ENCODE data around the gene RTF2. TPM values are rescaled to one million over a fixed set of nuclear protein-coding genes. Genes with fewer than 3 reads are reported as not detected.

The RTF2 gene
- total RNA-seq, 1 donor from 2014 or later, result 120 TPM

- intact Hi-C loops (cut with micrococcal nuclease), result no loop called here
Observed at GRCh38 chr20:56438284-56438683, 30.1 kb upstream of the RTF2 start.

- intact Hi-C loops (cut with micrococcal nuclease), result loop anchor here (1.0 kb wide), 1 partner anchor 20 kb away; no protein-coding TSS in a partner anchor
Observed at GRCh38 chr20:56439771-56440291, 28.6 kb upstream of the RTF2 start.

GRCh38 chr20:56440346-56441007 lies 27.9 kb upstream of the RTF2 start:
- intact Hi-C loops (cut with micrococcal nuclease), result loop anchor here (1.0 kb wide), 1 partner anchor 20 kb away; no protein-coding TSS in a partner anchor

- intact Hi-C loops (cut with micrococcal nuclease), result no loop called here
Observed at GRCh38 chr20:56442389-56443365, 25.8 kb upstream of the RTF2 start.

- intact Hi-C loops (cut with micrococcal nuclease), result no loop called here
Observed at GRCh38 chr20:56443654-56444540, 24.5 kb upstream of the RTF2 start.

GRCh38 chr20:56445130-56445529 lies 23.3 kb upstream of the RTF2 start:
- intact Hi-C loops (cut with micrococcal nuclease), result no loop called here

GRCh38 chr20:56445540-56445939 lies 22.9 kb upstream of the RTF2 start:
- intact Hi-C loops (cut with micrococcal nuclease), result no loop called here

- intact Hi-C loops (cut with micrococcal nuclease), result no loop called here
Observed at GRCh38 chr20:56447227-56447626, 21.2 kb upstream of the RTF2 start.

GRCh38 chr20:56449459-56449858 lies 19.0 kb upstream of the RTF2 start:
- intact Hi-C loops (cut with micrococcal nuclease), result no loop called here

- intact Hi-C loops (cut with micrococcal nuclease), result no loop called here
Observed at GRCh38 chr20:56451056-56451765, 17.2 kb upstream of the RTF2 start.

- intact Hi-C loops (cut with micrococcal nuclease), result no loop called here
Observed at GRCh38 chr20:56453352-56453751, 15.1 kb upstream of the RTF2 start.

- intact Hi-C loops (cut with micrococcal nuclease), result no loop called here
Observed at GRCh38 chr20:56454754-56455153, 13.7 kb upstream of the RTF2 start.

- intact Hi-C loops (cut with micrococcal nuclease), result no loop called here
Observed at GRCh38 chr20:56458206-56458821, 10.1 kb upstream of the RTF2 start.

GRCh38 chr20:56460459-56460858 lies 8.0 kb upstream of the RTF2 start:
- intact Hi-C loops (cut with micrococcal nuclease), result loop anchor here (1.0 kb wide), 2 partner anchors 8 to 20 kb away; partner anchors contain the start of gene RTF2

GRCh38 chr20:56461576-56461975 lies 6.9 kb upstream of the RTF2 start:
- intact Hi-C loops (cut with micrococcal nuclease), result no loop called here

GRCh38 chr20:56463428-56463827 lies 5.0 kb upstream of the RTF2 start:
- intact Hi-C loops (cut with micrococcal nuclease), result no loop called here

- intact Hi-C loops (cut with micrococcal nuclease), result no loop called here
Observed at GRCh38 chr20:56465997-56466396, 2.4 kb upstream of the RTF2 start.

GRCh38 chr20:56467968-56468315 lies 485 bp upstream of the RTF2 start:
- intact Hi-C loops (cut with micrococcal nuclease), result loop anchor here (1.0 kb wide), 3 partner anchors 8 to 76 kb away; partner anchors contain the start of genes AURKA and CSTF1

- intact Hi-C loops (cut with micrococcal nuclease), result no loop called here
Observed at GRCh38 chr20:56469077-56469449, 636 bp downstream of the RTF2 start.

GRCh38 chr20:56483970-56484369 lies 15.5 kb downstream of the RTF2 start:
- intact Hi-C loops (cut with micrococcal nuclease), result no loop called here

Data from T-helper 2 cell treated with Interferon-gamma antibody and Interleukin-4, amounts not matched to agents 100 ng/mL and 5 ng/mL, for 36 hours (primary cell).